CD4-positive, alpha-beta T cell (primary cell): ENCODE data around the gene SKAP2. TPM values are rescaled to one million over a fixed set of nuclear protein-coding genes. Genes with fewer than 3 reads are reported as not detected.

Source experiments
- ATAC-seq: fragments of 200-7000 bp; cut with Tn5 transposase; one replicate; pipeline ENCODE4 v1.10.0; 2022; ENCODE audit warnings: mild to moderate bottlenecking; ENCODE audit not compliant: poor library complexity
- CTCF ChIA-PET: fragments of 350-600 bp; sonication (Branson Sonifier 250); formaldehyde crosslinking; loops from one replicate; lab custom pipeline; 2021; ENCODE audit warnings: antibody characterized with exemption, inconsistent platforms; lab: Charles Lee
- POLR2A ChIA-PET: fragments of 350-600 bp; sonication (Branson Sonifier 250); formaldehyde crosslinking; loops from one replicate; lab custom pipeline; 2021; ENCODE audit warnings: antibody characterized with exemption, inconsistent platforms; lab: Charles Lee
- DNase-seq, 14 experiments: peaks; one replicate each; pipeline ENCODE4 v3.0.0-alpha.2; 2013 to 2020; ENCODE audit warnings: mixed read lengths in 2 of 14
- H3K27ac ChIP-seq, 2 donors: one replicate each; pipeline versions ENCODE4 v1.5.1 to v1.7.0; 2013; ENCODE audit warnings: low read length in 2 of 2, low read depth in 1 of 2, mild to moderate bottlenecking in 1 of 2
- H3K27me3 ChIP-seq, 2 experiments: 1 replicate in 1 of 2; 2 replicates in 1 of 2; pipeline versions ENCODE4 v1.6.1 to v1.7.0; 2013; ENCODE audit warnings: low read length in 2 of 2, control low read depth in 1 of 2, mild to moderate bottlenecking in 1 of 2, moderate library complexity in 1 of 2; ENCODE audit not compliant: insufficient read depth in 2 of 2, control insufficient read depth in 1 of 2
- H3K36me3 ChIP-seq: one replicate; pipeline ENCODE4 v1.6.1; 2013; ENCODE audit warnings: low read length, control low read depth; ENCODE audit not compliant: insufficient read depth
- H3K4me1 ChIP-seq: one replicate; pipeline ENCODE4 v1.6.1; 2013; ENCODE audit warnings: low read length, control low read depth; ENCODE audit not compliant: insufficient read depth
- H3K4me3 ChIP-seq: one replicate; pipeline ENCODE4 v1.5.1; 2013; ENCODE audit warnings: mild to moderate bottlenecking, low read length, moderate library complexity
- H3K9me3 ChIP-seq, 2 experiments: 1 replicate in 1 of 2; 2 replicates in 1 of 2; pipeline versions ENCODE4 v1.6.1 to v1.7.0; 2013; ENCODE audit warnings: low read length in 2 of 2, mild to moderate bottlenecking in 2 of 2, control low read depth in 1 of 2, moderate library complexity in 1 of 2; ENCODE audit not compliant: control insufficient read depth in 1 of 2, insufficient read depth in 1 of 2
- H3K27ac Mint-ChIP-seq: one replicate; pipeline ENCODE4 v1.8.0; 2020; ENCODE audit warnings: mixed read lengths
- H3K27me3 Mint-ChIP-seq: one replicate; pipeline ENCODE4 v1.8.0; 2021; ENCODE audit warnings: mixed read lengths
- H3K36me3 Mint-ChIP-seq: one replicate; pipeline ENCODE4 v1.8.0; 2021; ENCODE audit warnings: low read depth, mixed read lengths
- H3K4me1 Mint-ChIP-seq: one replicate; pipeline ENCODE4 v1.8.0; 2021; ENCODE audit warnings: low read depth, mixed read lengths
- H3K4me3 Mint-ChIP-seq: one replicate; pipeline ENCODE4 v1.8.0; 2020; ENCODE audit warnings: mild to moderate bottlenecking, mixed read lengths
- H3K9me3 Mint-ChIP-seq: one replicate; pipeline ENCODE4 v1.8.0; 2020; ENCODE audit warnings: mixed read lengths
- intact Hi-C, 2 experiments: fragments of 100-400 bp; cut with DNase I in 1 of 2; cut with micrococcal nuclease in 1 of 2; formaldehyde crosslinking; loops; one replicate each; pipeline versions ENCODE4 v1.15.1 to v1.9.0; 2023 to 2025; cut with DNase I, micrococcal nuclease
- total RNA-seq, 174 experiments: library from RNA in 2 of 174; stranded (reverse) in 2 of 174; gene quantifications; one replicate each; pipeline ENCODE4 v1.2.3 and lab custom pipeline; 2021 to 2026
- TF ChIP-seq, protein P1 (sequence below): fragments of 200-600 bp; IDR thresholded peaks from one replicate; pipeline ENCODE4 v1.8.0; 2022; ENCODE audit warnings: antibody characterized with exemption, mild to moderate bottlenecking

SKAP2 gene
- total RNA-seq, 2 experiments from 2014 or later = 0.91 to 1.2 TPM

DNA sequence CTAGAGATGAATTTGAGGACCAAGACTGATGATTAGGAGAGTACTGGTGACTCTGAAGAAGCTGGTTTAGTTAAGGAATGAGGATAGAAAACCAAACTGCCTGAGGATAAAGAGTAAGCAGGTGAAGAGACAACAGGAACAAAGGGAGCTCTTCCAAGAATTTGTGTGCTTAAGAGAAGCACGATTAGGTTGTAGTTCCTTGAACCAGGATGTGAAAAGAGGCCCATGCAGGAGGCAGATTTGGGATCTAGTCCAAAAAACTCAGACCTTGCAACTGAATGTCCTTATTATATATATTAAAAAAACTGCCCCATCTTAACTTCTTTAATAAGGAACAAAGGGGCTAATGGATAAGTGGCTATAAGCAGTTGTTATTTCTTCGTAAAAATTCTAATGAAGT is 150.4 kb downstream of the SKAP2 start:
- H3K4me3 Mint-ChIP-seq = no peak overlapping the region
- no peaks in the 10 kb centered on the region for H3K9me3 ChIP-seq
- H3K27me3 Mint-ChIP-seq = peaks cover 15% of the 10 kb centered on the region
- POLR2A ChIA-PET = no interaction called here
- no peaks in the 10 kb centered on the region for H3K4me1 Mint-ChIP-seq
- H3K27me3 ChIP-seq = no peaks in the 10 kb centered on the region
- no peaks in the 10 kb centered on the region for H3K4me1 ChIP-seq
- CTCF ChIA-PET = interaction anchor here (1.9 kb wide), 1 partner anchor 27 kb away, joined by 6 read pairs; no protein-coding TSS in a partner anchor
- no peaks in the 10 kb centered on the region for H3K36me3 Mint-ChIP-seq
- intact Hi-C loops = no loop called here
- no peaks in the 10 kb centered on the region for H3K36me3 ChIP-seq
- no peak overlapping the region for H3K27ac ChIP-seq
- no peak for ATAC-seq
- DNase-seq = no peak
- H3K27ac Mint-ChIP-seq = no peak overlapping the region
- H3K9me3 Mint-ChIP-seq = no peaks in the 10 kb centered on the region
- TF ChIP-seq, protein P1, sequence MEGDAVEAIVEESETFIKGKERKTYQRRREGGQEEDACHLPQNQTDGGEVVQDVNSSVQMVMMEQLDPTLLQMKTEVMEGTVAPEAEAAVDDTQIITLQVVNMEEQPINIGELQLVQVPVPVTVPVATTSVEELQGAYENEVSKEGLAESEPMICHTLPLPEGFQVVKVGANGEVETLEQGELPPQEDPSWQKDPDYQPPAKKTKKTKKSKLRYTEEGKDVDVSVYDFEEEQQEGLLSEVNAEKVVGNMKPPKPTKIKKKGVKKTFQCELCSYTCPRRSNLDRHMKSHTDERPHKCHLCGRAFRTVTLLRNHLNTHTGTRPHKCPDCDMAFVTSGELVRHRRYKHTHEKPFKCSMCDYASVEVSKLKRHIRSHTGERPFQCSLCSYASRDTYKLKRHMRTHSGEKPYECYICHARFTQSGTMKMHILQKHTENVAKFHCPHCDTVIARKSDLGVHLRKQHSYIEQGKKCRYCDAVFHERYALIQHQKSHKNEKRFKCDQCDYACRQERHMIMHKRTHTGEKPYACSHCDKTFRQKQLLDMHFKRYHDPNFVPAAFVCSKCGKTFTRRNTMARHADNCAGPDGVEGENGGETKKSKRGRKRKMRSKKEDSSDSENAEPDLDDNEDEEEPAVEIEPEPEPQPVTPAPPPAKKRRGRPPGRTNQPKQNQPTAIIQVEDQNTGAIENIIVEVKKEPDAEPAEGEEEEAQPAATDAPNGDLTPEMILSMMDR = no peak
- no peak overlapping the region for H3K4me3 ChIP-seq

DNA sequence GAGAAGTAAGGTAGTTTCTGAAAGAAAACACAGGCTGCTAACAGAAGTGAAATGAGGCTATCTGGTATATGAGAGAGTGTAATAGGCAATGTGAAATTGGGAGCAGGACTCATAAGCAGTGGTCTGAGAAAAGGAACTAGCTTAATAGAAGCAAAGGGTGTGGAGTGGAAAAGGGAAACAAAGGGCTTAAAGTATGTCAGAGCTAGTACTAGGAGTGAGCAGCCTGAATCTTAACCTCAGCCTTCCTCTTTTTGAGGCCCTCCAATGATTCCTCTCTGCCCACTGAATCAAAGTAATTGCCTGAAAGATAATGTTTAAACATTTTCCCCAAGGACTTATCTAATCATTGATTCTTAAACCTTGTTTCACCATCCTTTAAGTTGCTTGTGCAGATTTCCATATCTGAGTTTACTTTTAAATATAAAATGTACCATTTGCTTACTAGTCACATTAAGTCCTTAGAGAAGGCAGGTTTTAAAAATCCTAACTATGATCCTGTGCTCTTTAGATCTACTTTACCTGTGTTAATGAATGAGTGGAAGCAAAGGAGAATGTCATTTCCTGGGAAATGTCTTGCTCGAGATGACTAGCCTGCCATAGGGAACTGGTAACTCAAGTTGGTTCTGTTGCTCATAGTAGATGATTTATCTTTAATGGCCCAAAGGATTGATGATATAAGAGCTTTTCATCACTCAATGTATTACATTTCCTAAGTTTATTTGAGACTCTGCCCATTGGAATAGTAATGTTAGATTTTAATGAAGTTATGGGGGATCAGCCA is 155.0 kb downstream of the SKAP2 start:
- ChIA-PET POLR2A (no interaction called here), CTCF (no interaction called here)
- Mint-ChIP-seq H3K27ac (no peak overlapping the region), H3K9me3 (no peaks in the 10 kb centered on the region), H3K4me1 (no peaks in the 10 kb centered on the region), H3K27me3 (no peaks in the 10 kb centered on the region), H3K4me3 (no peak overlapping the region), H3K36me3 (no peaks in the 10 kb centered on the region)
- Histone ChIP-seq H3K4me3 (no peak overlapping the region), H3K36me3 (no peaks in the 10 kb centered on the region), H3K27me3 (no peaks in the 10 kb centered on the region), H3K9me3 (no peaks in the 10 kb centered on the region), H3K27ac (no peak overlapping the region), H3K4me1 (no peaks in the 10 kb centered on the region)
- ATAC-seq (no peak), DNase-seq (no peak)
- TF ChIP-seq, protein P1 = no peak
- intact Hi-C loops = no loop called here

DNA sequence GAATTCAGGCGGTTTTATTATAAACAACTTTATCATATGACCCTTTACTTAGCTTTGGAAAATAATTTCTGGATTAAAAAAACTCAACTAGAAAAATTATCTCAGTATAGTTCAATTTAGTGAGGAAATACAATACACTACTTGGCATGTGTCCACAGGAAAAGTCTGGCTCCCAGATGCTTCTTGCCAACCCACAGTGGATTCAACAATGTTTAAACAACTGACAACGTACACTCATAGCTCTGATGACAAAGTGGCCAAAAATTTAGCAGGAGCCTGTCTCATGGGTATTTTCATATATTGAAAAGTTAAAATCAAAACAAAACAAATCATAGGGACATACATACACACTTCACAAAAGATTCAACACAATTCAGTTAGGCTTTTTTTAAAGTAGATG is 158.8 kb downstream of the SKAP2 start:
- Mint-ChIP-seq H3K36me3 (no peaks in the 10 kb centered on the region), H3K27ac (no peak overlapping the region), H3K4me3 (no peak overlapping the region), H3K27me3 (peaks cover 15% of the 10 kb centered on the region), H3K4me1 (no peaks in the 10 kb centered on the region), H3K9me3 (no peaks in the 10 kb centered on the region)
- intact Hi-C loops = no loop called here
- no peak overlapping the region for H3K4me3 ChIP-seq
- DNase-seq (no peak), ATAC-seq (no peak)
- ChIA-PET CTCF (interaction anchor here (1.0 kb wide), 1 partner anchor 24 kb away, joined by 3 read pairs; no protein-coding TSS in a partner anchor), POLR2A (no interaction called here)
- H3K36me3 ChIP-seq = no peaks in the 10 kb centered on the region
- TF ChIP-seq, protein P1 = no peak
- H3K27ac ChIP-seq = no peak overlapping the region
- H3K4me1 ChIP-seq = no peaks in the 10 kb centered on the region
- H3K27me3 ChIP-seq = no peaks in the 10 kb centered on the region
- H3K9me3 ChIP-seq = no peaks in the 10 kb centered on the region
